Astrocyte of the cerebellum (primary cell): ENCODE measurements around the gene LY6G6F.

Source experiments
- DNase-seq: peaks from one replicate; pipeline ENCODE4 v3.0.0-alpha.2; 2011; ENCODE audit warnings: low read depth
- H3K4me3 ChIP-seq: 2 replicates; pipeline ENCODE4 v1.5.1; 2011; ENCODE audit warnings: mild to moderate bottlenecking, low read depth, low read length, moderate library complexity
- in situ Hi-C: cut with HindIII; loops from 2 replicates; pipeline ENCODE4 v1.10.0; 2017; ENCODE audit warnings: low sequenced_read_pairs
- TF ChIP-seq, protein P1 (sequence below): IDR thresholded peaks from 2 replicates; pipeline ENCODE4 v1.5.1; 2012; ENCODE audit warnings: low read length, low read depth, moderate library complexity, mild to moderate bottlenecking; ENCODE audit errors: missing control alignments

The LY6G6F gene

DNA sequence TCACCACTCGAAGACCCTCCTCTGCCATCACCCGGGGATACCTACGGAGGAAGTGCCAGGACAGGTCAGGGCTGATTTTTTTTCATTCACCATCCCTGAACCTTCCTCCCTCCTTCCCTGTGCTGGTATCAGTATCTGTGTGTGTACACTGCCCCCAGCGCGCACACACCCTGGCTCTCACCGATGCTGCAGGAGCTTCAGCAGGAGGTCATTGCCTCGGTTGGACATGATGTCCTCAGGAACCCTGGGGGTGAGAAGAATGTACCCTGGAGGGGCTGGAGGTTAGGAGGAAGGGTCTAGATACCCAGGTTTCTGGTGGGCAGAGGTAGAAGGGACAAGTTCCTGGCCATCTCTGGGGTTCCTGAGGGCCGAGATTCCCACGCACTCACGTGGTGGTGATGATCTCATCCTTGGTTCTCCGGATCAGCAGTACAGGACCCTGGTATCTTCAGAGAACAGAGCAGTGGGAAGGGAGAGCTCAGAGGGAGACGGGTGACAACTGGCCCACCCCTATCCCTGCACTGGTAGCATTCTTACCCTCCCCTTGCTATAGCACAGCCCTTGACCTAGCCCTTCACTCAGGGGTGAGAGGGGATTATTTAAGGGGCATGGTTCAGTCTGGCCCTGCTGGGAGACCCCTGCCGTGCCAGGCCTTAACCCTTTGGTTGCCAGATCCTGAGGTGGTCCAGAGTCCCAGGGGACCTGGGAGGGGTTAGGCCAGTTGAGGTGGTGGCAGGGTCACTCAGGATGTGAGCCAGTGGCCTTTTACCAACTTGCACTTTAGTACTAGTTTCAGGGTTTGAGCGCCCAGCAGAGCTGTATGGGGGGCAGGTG lies 18.6 kb upstream of the LY6G6F start:
- no peak for DNase-seq
- TF ChIP-seq, protein P1, sequence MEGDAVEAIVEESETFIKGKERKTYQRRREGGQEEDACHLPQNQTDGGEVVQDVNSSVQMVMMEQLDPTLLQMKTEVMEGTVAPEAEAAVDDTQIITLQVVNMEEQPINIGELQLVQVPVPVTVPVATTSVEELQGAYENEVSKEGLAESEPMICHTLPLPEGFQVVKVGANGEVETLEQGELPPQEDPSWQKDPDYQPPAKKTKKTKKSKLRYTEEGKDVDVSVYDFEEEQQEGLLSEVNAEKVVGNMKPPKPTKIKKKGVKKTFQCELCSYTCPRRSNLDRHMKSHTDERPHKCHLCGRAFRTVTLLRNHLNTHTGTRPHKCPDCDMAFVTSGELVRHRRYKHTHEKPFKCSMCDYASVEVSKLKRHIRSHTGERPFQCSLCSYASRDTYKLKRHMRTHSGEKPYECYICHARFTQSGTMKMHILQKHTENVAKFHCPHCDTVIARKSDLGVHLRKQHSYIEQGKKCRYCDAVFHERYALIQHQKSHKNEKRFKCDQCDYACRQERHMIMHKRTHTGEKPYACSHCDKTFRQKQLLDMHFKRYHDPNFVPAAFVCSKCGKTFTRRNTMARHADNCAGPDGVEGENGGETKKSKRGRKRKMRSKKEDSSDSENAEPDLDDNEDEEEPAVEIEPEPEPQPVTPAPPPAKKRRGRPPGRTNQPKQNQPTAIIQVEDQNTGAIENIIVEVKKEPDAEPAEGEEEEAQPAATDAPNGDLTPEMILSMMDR = no peak
- in situ Hi-C loops = no loop called here
- H3K4me3 ChIP-seq = no peak overlapping the region

DNA sequence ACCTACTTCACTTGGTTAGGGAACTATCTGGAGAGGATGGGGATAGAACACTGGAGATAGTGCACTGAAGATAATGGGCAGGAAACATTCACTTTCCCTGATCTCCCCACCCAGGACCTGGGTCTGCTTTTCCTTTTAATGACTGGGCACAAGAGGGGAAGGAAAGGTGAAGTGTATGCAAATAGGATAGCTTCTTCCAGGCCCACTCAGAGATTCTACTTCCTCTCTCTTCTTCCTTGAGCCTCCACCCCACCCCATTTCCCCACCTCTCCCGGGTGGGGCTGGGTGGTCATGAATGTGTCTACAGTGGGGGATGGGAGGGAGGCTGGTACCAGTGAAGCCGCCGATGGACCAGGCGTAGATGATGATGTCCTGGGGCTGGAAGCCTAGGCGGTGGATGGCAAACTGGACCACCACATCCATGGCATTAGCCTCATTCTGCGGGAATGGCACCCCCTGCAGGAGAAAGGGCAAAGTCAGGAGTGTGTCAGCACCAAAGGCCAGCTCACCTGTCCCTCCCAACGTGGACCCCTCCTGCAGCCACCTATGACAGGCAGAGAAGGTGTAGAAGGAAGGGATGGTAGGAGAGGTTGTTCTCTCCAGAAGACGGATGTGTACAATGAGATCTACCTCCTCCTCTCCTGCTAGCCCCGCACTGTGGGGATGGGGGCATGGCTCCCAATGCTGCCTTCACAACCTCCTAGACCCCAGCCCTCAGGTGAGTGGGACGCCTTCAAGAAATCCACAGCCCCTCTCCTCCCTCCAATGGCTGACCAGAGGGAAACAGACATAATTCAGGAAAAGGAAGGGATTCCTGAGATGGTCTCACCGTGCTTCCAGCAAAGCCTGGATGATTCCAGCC lies 17.2 kb upstream of the LY6G6F start:
- in situ Hi-C loops = loop anchor here (5.0 kb wide), 1 partner anchor 43 kb away; no protein-coding TSS in a partner anchor
- TF ChIP-seq, protein P1 = peak; percentile 58
- no peak for DNase-seq
- no peak overlapping the region for H3K4me3 ChIP-seq

DNA sequence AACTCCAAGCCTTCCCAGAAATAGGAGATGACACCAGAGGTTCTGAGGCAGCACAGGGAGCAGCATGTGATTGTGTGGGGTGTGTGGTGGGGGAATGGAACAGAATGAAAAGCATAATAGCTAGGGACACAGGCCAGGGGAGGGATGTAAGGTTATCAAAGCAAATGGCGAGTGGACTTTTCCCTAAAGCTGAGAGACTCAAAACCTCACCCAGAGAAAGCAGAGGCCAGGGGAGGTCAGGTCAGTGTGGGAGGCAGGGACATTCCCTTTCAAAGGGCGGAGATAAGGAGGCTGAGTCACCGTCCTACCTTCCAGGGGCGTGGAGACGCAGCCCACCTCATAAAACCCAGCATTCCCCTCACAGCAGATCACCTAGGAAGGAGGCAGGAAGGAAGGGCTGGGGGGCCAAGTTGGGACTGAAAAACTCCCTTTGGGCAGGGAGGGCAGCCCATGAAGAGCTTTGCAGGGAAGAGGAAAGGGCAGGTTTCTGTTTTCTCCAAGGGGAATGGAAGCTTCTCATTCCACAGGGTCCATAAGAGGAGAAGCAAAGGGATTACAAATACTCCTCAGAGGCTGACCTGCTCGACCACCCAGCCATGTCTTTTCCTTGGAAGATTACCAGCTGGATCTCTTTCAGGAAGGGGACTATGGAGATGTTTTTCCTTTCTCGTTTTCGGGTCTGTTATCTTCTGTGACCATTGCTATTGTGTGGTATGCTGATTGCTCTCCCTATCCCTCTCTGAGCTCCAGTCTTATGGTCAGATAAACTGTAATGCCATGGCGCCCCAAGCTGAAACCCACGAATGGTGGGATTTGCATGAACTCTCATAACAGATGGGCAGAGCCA lies 16.2 kb upstream of the LY6G6F start:
- in situ Hi-C loops = loop anchor here (5.0 kb wide), 1 partner anchor 42 kb away; no protein-coding TSS in a partner anchor
- no peak overlapping the region for H3K4me3 ChIP-seq
- TF ChIP-seq, protein P1 = no peak
- DNase-seq = no peak

DNA sequence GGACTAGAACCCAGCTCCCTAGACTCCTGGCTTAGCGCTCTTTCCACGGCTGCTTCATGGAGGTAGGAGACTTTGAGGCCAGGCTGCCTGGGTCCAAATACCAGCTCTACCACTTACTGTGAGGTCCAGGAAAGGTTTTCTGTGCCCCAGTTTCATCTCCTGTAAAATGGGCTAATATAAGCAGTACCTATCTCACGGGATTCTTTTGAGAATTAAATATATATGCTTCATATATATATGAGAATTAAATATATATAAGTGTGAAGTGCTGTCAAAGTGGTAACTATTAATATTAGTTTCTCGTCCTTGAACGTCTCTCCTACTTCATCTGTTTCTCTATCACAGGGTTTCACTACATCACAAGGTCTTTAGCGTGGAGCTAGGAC lies 15.6 kb upstream of the LY6G6F start:
- no peak overlapping the region for H3K4me3 ChIP-seq
- no peak for DNase-seq
- TF ChIP-seq, protein P1 = no peak
- in situ Hi-C loops = loop anchor here (5.0 kb wide), 1 partner anchor 41 kb away; no protein-coding TSS in a partner anchor

DNA sequence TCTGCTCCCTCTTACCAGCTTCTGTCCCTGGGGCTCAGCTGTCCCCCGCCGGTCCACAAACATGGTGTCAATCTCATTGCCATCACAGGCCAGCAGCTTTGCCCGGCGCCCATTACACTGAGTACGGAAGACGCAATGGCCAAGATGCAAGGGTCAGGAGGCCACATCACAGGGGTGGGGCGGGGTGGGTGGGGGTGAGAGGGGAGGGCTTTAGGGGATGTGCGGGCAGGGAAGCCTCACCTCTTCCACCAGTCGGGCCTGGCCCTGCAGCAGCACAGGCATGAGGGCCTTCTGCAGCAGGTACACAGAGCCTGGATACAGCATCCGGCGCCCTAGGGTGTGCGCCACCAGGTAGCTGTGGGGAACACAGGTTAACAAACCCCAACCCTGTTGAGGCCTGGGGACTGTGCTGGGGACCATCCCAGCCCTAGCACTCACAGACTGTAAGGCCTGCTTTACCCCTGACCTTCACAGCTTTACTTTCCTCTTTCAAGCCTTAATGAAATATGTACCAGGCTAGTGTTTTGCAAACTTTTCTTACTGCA lies 15.0 kb upstream of the LY6G6F start:
- H3K4me3 ChIP-seq = no peak overlapping the region
- TF ChIP-seq, protein P1 = no peak
- DNase-seq = no peak
- in situ Hi-C loops = loop anchor here (5.0 kb wide), 1 partner anchor 41 kb away; no protein-coding TSS in a partner anchor
